ENCODE measurements around the gene PPP1R12C. TPM values are rescaled to one million over a fixed set of nuclear protein-coding genes. Genes with fewer than 3 reads are reported as not detected.

PPP1R12C gene
- total RNA-seq, 1 experiment from 2014 or later: 79.9 TPM

DNA sequence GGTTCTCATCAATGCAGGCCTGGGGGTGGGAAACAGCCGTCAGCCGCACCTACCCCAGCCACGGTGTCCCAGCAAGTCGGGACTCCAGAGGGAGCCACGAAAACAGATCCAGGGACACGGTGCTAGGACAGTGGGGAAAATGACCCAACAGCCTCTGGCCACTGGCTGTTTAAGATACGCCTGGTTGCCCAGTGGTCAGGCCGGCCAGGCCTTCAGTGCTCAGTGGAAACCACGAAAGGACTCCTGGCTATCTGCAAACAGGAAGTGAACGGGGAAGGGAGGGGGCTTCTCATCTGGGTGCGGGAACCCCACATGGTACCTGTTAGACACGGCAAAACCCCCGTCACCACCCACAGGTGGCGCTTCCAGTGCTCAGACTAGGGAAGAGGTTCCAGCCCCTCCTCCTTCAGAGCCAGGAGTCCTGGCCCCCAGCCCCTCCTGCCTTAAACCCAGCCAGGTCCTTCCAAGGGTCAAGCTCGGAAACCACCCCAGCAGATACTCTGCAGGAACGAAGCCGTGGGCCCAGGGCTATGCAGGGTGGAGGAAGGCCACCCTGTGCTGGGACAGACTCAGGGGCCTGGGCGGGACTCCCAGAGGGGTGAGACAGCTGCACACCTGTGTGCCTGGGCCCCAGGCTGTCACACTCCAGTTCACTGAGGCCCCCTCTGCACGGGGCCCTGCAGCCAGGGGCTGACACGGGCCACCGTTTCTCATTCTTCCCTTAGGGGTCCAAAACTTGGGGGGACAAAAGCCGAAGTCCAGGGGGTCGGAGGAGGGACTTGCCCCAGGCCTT is 4.5 kb downstream of the PPP1R12C start:
- Mint-ChIP-seq H3K27ac (peak overlapping the region in 2 of 3 experiments; percentile 64 to 76; a peak in 4 of 7 replicates), H3K9me3 (no peaks in the 10 kb centered on the region), H3K36me3 (ENCODE audit: insufficient read depth in 1 of 3, low read depth in 3 of 3) (peaks cover 8 to 21% (median 16%) of the 10 kb centered on the region in 3 experiments; a peak in 6 of 7 replicates), H3K4me1 (peaks cover 16 to 24% of the 10 kb centered on the region in 2 experiments), H3K4me3 (no peak overlapping the region; a peak in 1 of 5 replicates), H3K27me3 (ENCODE audit: low read depth) (no peaks in the 10 kb centered on the region)
- H2AFZ ChIP-seq (ENCODE audit: low read length): no peak overlapping the region
- no peak overlapping the region for H2BK15ac ChIP-seq (ENCODE audit: low read depth, low read length)
- no peak overlapping the region for H3K4me2 ChIP-seq (ENCODE audit: insufficient read depth, insufficient read length, low read length)
- H4K20me1 ChIP-seq (ENCODE audit: control insufficient read depth, insufficient read depth, insufficient read length): no peaks in the 10 kb centered on the region
- H4K91ac ChIP-seq (ENCODE audit: insufficient read length, low read depth, low read length): no peak overlapping the region
- H4K8ac ChIP-seq (replicated peaks; ENCODE audit: insufficient read length, low read depth, low read length): no peak overlapping the region
- no peaks in the 10 kb centered on the region for H3K4me1 ChIP-seq (ENCODE audit: insufficient read depth, low read length)
- H3K9me3 ChIP-seq (ENCODE audit: control insufficient read depth, low read depth, low read length): no peaks in the 10 kb centered on the region
- no peak overlapping the region for H2AK5ac ChIP-seq (ENCODE audit: insufficient read length, low read length)
- no peak overlapping the region; the same call in 1 of the 2 replicates for H3K4ac ChIP-seq (ENCODE audit: low read depth, low read length)
- no peak overlapping the region for H2BK20ac ChIP-seq (ENCODE audit: low read depth, low read length, poor library complexity, severe bottlenecking)
- H2BK12ac ChIP-seq (ENCODE audit: insufficient read length, low read depth, low read length): no peak overlapping the region
- no peak overlapping the region for H3T11ph ChIP-seq (ENCODE audit: low read length)
- H3K14ac ChIP-seq (ENCODE audit: insufficient read depth, low read length): no peak overlapping the region
- no peak overlapping the region for H3K23ac ChIP-seq (ENCODE audit: insufficient read length, low read depth, low read length)
- H3K27ac ChIP-seq (ENCODE audit: insufficient read length, low read depth, low read length): no peak overlapping the region
- TF ChIP-seq, protein P1, sequence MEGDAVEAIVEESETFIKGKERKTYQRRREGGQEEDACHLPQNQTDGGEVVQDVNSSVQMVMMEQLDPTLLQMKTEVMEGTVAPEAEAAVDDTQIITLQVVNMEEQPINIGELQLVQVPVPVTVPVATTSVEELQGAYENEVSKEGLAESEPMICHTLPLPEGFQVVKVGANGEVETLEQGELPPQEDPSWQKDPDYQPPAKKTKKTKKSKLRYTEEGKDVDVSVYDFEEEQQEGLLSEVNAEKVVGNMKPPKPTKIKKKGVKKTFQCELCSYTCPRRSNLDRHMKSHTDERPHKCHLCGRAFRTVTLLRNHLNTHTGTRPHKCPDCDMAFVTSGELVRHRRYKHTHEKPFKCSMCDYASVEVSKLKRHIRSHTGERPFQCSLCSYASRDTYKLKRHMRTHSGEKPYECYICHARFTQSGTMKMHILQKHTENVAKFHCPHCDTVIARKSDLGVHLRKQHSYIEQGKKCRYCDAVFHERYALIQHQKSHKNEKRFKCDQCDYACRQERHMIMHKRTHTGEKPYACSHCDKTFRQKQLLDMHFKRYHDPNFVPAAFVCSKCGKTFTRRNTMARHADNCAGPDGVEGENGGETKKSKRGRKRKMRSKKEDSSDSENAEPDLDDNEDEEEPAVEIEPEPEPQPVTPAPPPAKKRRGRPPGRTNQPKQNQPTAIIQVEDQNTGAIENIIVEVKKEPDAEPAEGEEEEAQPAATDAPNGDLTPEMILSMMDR (conservative IDR thresholded peaks at IDR 0.05): peak; percentile 54; the same call in 2 of the 3 replicates
- H3K79me2 ChIP-seq (ENCODE audit: insufficient read depth, low read length): peaks cover 7% of the 10 kb centered on the region; the same call in 1 of the 2 replicates
- H3K23me2 ChIP-seq (ENCODE audit: insufficient read length, low read depth, low read length, poor library complexity, severe bottlenecking): peaks cover 13% of the 10 kb centered on the region
- peaks cover 5% of the 10 kb centered on the region for H3K79me1 ChIP-seq (ENCODE audit: insufficient read depth, low read depth, low read length, poor library complexity, severe bottlenecking)
- H3K27me3 ChIP-seq (ENCODE audit: insufficient read depth, low read length): no peaks in the 10 kb centered on the region
- no CpG with 5 or more reads among the region's 23 CpGs for WGBS (ENCODE audit: extremely low coverage, insufficient read length, low lambda C conversion rate)
- no peak overlapping the region for H3K9ac ChIP-seq (ENCODE audit: extremely low read depth, insufficient read length, low read length)
- no peak overlapping the region for H3K56ac ChIP-seq (ENCODE audit: insufficient read length, low read depth, low read length)
- H2BK5ac ChIP-seq (ENCODE audit: insufficient read length, low read length): no peak overlapping the region
- peak overlapping the region; percentile 27 for H2BK120ac ChIP-seq (ENCODE audit: low read depth, low read length, poor library complexity, severe bottlenecking)
- peak overlapping the region; percentile 64 for H3K18ac ChIP-seq (ENCODE audit: insufficient read length, low read depth, low read length)
- peak; percentile 66 for DNase-seq
- H4K5ac ChIP-seq (ENCODE audit: insufficient read length, low read depth, low read length): no peak overlapping the region

Measured in H9 (cell line).